RKO (cell line): ENCODE results near the gene AHSP.
"Not testable (repeated sequence)": the region's sequence is repeated elsewhere in the genome, so short reads cannot be mapped to it uniquely, and the experiment has no call there.

Experiments used
- DNase-seq: peaks from one replicate; pipeline ENCODE4 v3.0.0-alpha.2; 2016; ENCODE audit warnings: low spot score

The AHSP gene

GRCh38 chr16:31527734-31528274, at the start of gene AHSP:
Gene AHSP, plus strand, starts transcription at chr16:31527900. Its CDS starts 240 bp downstream, at chr16:31528140.
- DNase-seq = no peak

DNA sequence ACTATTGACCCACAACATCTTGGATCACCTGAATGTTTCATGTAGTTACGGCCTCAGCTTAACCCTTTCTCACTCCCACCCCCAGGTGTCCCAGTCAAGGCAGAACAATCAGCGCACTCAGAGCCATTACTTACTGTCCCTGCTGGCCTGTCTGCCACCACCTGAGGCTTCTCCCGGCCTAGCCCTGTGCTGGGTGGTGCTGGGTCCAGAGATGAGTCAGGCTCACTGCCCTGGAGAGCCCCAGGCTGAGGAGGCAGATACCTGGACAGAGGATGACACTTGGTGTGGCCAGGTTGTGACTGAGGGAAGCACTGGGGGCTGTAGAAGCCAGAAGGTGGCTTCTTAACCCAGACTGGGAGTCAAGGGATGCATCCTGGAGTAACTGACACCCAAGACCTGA, 48.7 kb upstream of the AHSP start:
- DNase-seq = no peak

DNA sequence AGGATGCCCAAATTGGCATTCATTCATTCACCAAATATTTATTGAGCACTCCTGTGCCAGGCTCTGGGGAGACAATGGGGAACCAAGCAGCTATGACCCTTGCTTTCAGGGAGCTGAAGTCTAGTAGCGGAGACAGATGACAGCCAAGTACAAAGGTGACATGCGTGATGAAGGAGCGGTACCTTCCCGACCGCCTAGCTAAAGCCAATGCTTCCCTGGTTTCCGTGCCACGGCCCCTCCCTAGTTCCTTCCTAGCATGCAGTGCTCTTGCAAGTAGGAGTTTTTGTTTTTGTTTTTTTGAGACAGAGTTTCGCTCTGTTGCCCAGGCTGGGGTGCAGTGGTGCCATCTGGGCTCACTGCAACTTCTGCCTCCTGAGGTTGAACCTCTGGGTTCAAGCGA, 47.9 kb upstream of the AHSP start:
- no peak for DNase-seq

- DNase-seq = no peak
These were observed 46.7 kb upstream of the AHSP start for GRCh38 chr16:31480851-31481536.

DNA sequence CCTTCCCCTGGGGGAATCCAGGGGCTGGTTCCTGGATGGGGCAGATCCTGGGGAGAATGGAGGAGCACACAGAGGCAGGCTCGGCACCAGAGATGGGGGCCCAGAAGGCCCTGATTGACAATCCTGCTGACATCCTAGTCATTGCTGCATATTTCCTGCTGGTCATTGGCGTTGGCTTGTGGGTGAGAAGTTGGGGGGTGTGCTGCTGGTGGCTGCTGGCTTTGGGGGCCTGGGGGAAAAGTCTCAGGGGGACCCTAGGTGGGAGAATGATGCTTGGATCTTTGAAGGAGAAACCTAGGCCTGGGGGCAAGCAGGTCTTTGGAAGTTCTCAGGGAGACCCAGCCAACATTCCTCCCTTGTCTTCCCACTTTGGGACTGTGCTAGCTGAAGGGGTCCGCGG, 44.6 kb upstream of the AHSP start, which contains the start of gene SLC5A2:
SLC5A2 (plus strand) TSS at position 43 of the 400 bp plus-strand sequence; CDS start at position 57, 14 bp downstream.
- DNase-seq = no peak

DNA sequence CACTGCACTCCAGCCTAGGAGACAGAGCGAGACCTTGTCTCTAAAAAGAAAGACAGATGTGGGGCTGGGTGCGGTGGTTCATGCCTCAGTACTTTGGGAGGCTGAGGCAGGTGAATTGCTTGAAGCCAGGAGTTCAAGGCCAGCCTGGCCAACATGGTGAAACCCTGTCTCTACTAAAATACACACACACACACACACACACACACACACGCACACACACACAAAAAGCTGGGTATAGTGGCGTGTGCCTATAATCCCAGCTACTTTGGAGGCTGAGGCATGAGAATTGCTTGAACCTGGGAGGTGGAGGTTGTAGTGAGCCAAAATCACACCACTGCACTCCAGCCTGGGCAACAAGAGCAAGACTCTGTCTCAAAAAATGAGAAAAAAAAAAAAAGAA, 43.7 kb upstream of the AHSP start:
- DNase-seq = not testable (repeated sequence)

- no peak for DNase-seq
These were observed 43.1 kb upstream of the AHSP start for GRCh38 chr16:31484491-31485171.

- DNase-seq = no peak
These were observed 42.1 kb upstream of the AHSP start for GRCh38 chr16:31485571-31485970.

- no peak for DNase-seq
These were observed 41.7 kb upstream of the AHSP start for GRCh38 chr16:31486045-31486444.

GRCh38 chr16:31487071-31487719, 40.5 kb upstream of the AHSP start:
- DNase-seq = no peak

DNA sequence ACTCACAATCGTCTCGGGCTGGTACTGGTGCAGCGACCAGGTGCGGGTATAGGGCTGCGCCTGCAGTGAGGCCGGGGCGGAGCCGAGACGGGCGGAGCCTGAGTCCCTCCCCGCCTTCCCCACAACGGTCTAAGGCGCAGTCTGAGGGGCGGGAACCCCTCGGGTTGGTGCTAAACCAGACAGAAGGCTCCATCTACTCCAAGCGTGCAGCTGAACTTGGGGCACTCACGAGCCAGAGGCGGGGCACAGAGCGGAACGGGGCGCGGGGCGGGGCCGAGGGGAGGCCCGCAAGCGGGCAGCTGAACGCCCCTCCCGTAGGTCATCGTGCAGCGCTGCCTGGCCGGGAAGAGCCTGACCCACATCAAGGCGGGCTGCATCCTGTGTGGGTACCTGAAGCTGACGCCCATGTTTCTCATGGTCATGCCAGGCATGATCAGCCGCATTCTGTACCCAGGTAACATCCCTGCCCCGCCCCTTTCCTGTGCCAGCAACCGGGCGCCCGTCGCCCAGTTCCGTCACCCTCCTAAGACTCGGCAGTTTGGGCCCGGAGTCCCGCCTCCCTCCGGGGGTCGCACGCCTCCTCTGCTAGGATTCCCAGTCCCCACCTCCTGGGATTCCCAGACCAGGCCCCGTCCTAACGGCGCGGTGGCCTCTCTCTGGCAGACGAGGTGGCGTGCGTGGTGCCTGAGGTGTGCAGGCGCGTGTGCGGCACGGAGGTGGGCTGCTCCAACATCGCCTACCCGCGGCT, 39.8 kb upstream of the AHSP start:
- peak; percentile 42 for DNase-seq

GRCh38 chr16:31488468-31489297, 39.0 kb upstream of the AHSP start:
- no peak for DNase-seq

- no peak for DNase-seq
These were observed 38.5 kb upstream of the AHSP start for GRCh38 chr16:31489298-31489564.

- DNase-seq = no peak
These were observed 37.8 kb upstream of the AHSP start for GRCh38 chr16:31489616-31490584.

DNA sequence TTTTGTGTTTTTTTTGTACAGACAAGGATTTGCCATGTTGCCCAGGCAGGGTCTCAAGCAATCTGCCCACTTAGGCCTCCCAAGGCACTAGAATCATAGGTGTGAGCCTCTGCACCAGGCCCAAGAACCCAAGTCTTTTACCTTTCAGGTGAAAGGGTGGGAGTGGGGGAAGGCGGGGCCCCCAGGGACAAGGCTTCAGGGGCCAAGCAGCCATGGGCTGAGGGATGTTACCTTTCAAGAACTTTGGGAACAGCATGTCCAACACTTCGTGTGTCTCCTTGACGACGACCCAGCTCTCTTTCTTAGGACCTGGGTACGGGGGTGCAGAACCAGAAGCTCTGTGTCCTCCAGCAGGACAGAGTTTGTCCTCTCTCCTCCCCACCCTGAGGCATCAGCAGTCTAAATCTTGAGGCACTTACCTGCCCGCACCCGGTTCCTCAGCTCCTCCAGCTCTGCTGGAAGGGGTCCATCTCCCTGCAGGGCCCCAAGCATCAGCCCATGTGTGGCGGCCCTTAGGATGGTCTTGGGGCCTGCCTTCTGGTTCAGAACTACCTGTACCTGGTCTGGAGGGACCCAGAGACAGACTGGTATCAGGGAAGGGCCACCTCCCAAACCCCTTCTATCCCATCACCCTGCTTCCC, 35.8 kb upstream of the AHSP start:
- no peak for DNase-seq

DNA sequence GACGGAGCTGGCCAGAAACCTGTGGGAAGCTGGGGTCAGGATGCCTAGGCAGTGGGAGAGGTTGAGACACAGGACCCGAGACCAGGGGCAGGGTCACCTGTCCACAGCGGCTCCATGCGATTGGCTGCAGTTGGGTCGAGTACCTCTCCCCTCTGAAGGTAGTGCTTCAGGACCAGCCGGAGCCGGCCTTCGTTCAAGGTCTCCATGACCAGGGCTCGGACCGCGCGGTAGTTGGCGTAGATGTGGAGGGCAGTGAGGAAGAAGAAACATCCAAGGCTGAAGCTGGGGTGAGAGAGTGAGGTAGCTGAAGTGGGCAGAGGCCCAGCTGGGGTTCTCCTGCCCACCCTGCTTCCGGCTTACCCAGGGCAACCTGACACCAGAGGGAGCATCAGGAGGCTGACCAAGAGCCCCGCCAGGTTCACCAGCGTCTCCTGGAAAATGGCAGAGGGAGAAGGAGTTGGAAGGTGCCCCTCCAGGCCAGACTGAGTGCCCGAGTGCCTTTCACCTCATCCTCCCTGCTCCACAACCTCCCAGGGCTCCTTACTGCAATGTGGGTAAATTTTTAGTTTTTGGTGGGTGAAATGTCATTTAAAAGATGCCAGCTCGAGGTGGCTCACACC, 34.1 kb upstream of the AHSP start:
- no peak for DNase-seq

DNA sequence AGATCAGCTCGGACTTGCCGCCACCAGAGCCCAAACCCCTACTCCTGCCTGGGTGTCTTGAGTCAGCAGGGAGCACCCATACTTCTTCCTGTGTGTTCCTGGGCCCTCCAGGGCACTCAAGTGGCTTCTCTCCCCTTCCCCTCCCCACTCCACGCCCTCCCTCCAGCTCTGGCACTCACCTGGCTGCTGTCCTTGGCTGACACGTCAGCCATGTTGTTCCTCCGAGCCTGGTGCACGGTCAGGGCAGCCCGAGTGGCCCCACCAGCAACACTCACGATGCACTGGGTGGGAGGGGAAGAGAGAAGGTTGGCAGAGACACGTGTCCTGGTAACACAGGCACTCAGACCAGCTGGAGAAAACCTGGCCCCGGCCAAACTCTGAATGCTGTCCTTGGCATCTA, 31.0 kb upstream of the AHSP start:
- DNase-seq = no peak

DNA sequence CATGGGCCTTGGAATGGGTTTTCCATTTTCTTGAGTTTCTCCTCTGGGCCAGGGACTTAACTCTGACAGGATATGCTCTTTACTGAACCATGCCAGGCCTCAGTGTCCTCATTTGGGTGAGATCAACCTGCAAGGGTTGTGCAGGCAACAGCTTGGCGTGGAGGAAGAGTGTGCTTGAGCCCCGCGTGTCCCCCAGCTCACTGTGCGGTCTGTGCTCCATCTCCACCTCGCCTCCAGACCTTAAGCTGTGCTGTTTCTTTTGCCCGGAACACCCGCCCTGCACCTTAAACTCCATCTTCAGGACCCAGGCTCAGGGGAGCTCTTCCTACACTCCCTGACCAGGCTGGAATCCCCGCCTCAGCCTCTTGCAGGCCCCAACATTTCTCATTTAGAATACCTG, 29.2 kb upstream of the AHSP start:
- no peak for DNase-seq

DNA sequence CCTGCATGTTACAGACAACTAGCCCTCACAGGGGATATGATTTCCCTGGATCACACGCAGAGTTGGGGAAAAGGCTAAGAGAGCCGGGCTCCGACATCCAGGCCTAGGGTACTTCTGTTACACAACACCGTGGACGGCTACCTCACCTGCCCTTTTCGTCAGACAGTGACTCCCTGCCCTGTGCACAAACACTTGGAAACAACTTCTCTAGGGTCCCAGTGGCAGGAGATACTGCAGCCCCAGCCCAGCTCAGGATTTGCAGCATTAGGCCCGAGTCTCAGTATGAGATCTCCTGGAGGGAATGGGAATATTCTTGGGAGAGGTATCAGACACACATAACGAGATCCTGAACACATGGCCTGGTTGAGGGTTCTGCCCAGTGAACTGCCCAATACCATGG, 27.8 kb upstream of the AHSP start:
- no peak for DNase-seq
